ENCODE results near the gene ARRB1. TPM values are rescaled to one million over a fixed set of nuclear protein-coding genes. Genes with fewer than 3 reads are reported as not detected.

The ARRB1 gene
- total and polyA plus RNA-seq, 4 experiments from 2014 or later = 6.6 to 47.5 (median 26.4) TPM

- H3K4me3 ChIP-seq (ENCODE audit: low read length in 2 of 2) = peak overlapping the region; percentile 3 to 47
- intact Hi-C loops (cut with micrococcal nuclease) = loop anchor here (1.0 to 5.0 kb wide), 3 partner anchors 35 to 313 kb away; no protein-coding TSS in a partner anchor
- Mint-ChIP-seq H3K4me3 (peak overlapping the region; percentile 70 to 82 (median 76)), H3K27me3 (peaks cover 21 to 27% of the 10 kb centered on the region in 2 donors), H3K9me3 (no peaks in the 10 kb centered on the region), H3K4me1 (peaks cover 1 to 16% (median 5%) of the 10 kb centered on the region in 4 donors), H3K36me3 (no peaks in the 10 kb centered on the region), H3K27ac (peak overlapping the region in 3 of 7 donors; percentile 23 to 87 (median 69))
- H3K36me3 ChIP-seq (ENCODE audit: insufficient read depth, low read length) = no peaks in the 10 kb centered on the region
- peaks cover 16% of the 10 kb centered on the region for H3K27me3 ChIP-seq (ENCODE audit: insufficient read depth, low read length)
- H3K4me1 ChIP-seq (ENCODE audit: insufficient read depth, low read length) = peaks cover 14% of the 10 kb centered on the region
- POLR2A ChIA-PET (ENCODE audit: partially characterized antibody) = interaction anchor here (0.7 to 3.2 kb wide), 12 partner anchors 11 to 293 kb away, joined by 3 to 25 read pairs (median 4); partner anchors contain the start of gene SPCS2
- H3K27ac ChIP-seq (ENCODE audit: low read depth, low read length) = no peak overlapping the region
- CTCF ChIA-PET (ENCODE audit: partially characterized antibody) = interaction anchor here (1.1 to 17.1 kb wide), 16 partner anchors 8 to 316 kb away, joined by 3 to 567 read pairs (median 6); no protein-coding TSS in a partner anchor
- no peaks in the 10 kb centered on the region for H3K9me3 ChIP-seq (ENCODE audit: control insufficient read depth in 1 of 2, low read length in 2 of 2)
- DNase-seq = no peak
Measured at GRCh38 chr11:75241906-75242644, 109.4 kb downstream of the ARRB1 start.

GRCh38 chr11:75241036-75241905 lies 110.2 kb downstream of the ARRB1 start:
- Mint-ChIP-seq H3K27me3 (peaks cover 24 to 27% of the 10 kb centered on the region in 2 donors), H3K36me3 (no peaks in the 10 kb centered on the region), H3K4me3 (peak overlapping the region in 7 of 8 donors; percentile 67 to 82 (median 73)), H3K4me1 (peaks cover 1 to 16% (median 5%) of the 10 kb centered on the region in 4 donors), H3K9me3 (no peaks in the 10 kb centered on the region), H3K27ac (peak overlapping the region in 1 of 7 donors; percentile 87)
- peak overlapping the region in 1 of 2 donors; percentile 47 for H3K4me3 ChIP-seq (ENCODE audit: low read length in 2 of 2)
- intact Hi-C loops (cut with micrococcal nuclease) = loop anchor here (1.0 to 5.0 kb wide), 3 partner anchors 36 to 312 kb away; no protein-coding TSS in a partner anchor
- CTCF ChIA-PET (ENCODE audit: partially characterized antibody) = interaction anchor here (0.7 to 17.1 kb wide), 21 partner anchors 8 to 311 kb away, joined by 3 to 567 read pairs (median 4); no protein-coding TSS in a partner anchor
- H3K27me3 ChIP-seq (ENCODE audit: insufficient read depth, low read length) = peaks cover 16% of the 10 kb centered on the region
- H3K36me3 ChIP-seq (ENCODE audit: insufficient read depth, low read length) = no peaks in the 10 kb centered on the region
- H3K9me3 ChIP-seq (ENCODE audit: control insufficient read depth in 1 of 2, low read length in 2 of 2) = no peaks in the 10 kb centered on the region
- peaks cover 14% of the 10 kb centered on the region for H3K4me1 ChIP-seq (ENCODE audit: insufficient read depth, low read length)
- POLR2A ChIA-PET (ENCODE audit: partially characterized antibody) = interaction anchor here (1.0 to 3.2 kb wide), 12 partner anchors 10 to 292 kb away, joined by 3 to 25 read pairs (median 4); partner anchors contain the start of gene SPCS2
- no peak overlapping the region for H3K27ac ChIP-seq (ENCODE audit: low read depth, low read length)
- peak; percentile 76 to 90 (median 86) for DNase-seq

- ChIA-PET CTCF (ENCODE audit: partially characterized antibody) (interaction anchor here (0.8 to 17.1 kb wide), 10 partner anchors 7 to 220 kb away, joined by 3 to 567 read pairs (median 4); no protein-coding TSS in a partner anchor), POLR2A (ENCODE audit: partially characterized antibody) (interaction anchor here (1.1 to 3.2 kb wide), 6 partner anchors 10 to 100 kb away, joined by 4 to 25 read pairs (median 9); no protein-coding TSS in a partner anchor)
- H3K4me1 ChIP-seq (ENCODE audit: insufficient read depth, low read length) = peaks cover 14% of the 10 kb centered on the region
- Mint-ChIP-seq H3K4me3 (peak within 1 kb of the TSS; percentile 59 to 82 (median 76)), H3K9me3 (no peaks in the 10 kb centered on the region), H3K27me3 (peaks cover 25 to 27% of the 10 kb centered on the region in 2 donors), H3K36me3 (no peaks in the 10 kb centered on the region), H3K27ac (peak within 1 kb of the TSS in 2 of 7 donors; percentile 48 to 49), H3K4me1 (peaks cover 1 to 16% (median 5%) of the 10 kb centered on the region in 4 donors)
- intact Hi-C loops (cut with micrococcal nuclease) = loop anchor here (1.0 to 5.0 kb wide), 3 partner anchors 37 to 312 kb away; no protein-coding TSS in a partner anchor
- peaks cover 16% of the 10 kb centered on the region for H3K27me3 ChIP-seq (ENCODE audit: insufficient read depth, low read length)
- DNase-seq = no peak
- peak within 1 kb of the TSS in 1 of 2 donors; percentile 47 for H3K4me3 ChIP-seq (ENCODE audit: low read length in 2 of 2)
- no peak within 1 kb of the TSS for H3K27ac ChIP-seq (ENCODE audit: low read depth, low read length)
- no peaks in the 10 kb centered on the region for H3K36me3 ChIP-seq (ENCODE audit: insufficient read depth, low read length)
- no peaks in the 10 kb centered on the region for H3K9me3 ChIP-seq (ENCODE audit: control insufficient read depth in 1 of 2, low read length in 2 of 2)
Measured at GRCh38 chr11:75240311-75241035, 111.0 kb downstream of the ARRB1 start, which contains the start of gene TPBGL. TSS of gene TPBGL (plus strand) at chr11:75240774. CDS start at chr11:75241050, 276 bp downstream.

GRCh38 chr11:75239531-75240290 lies 111.8 kb downstream of the ARRB1 start:
- peak overlapping the region in 1 of 2 donors; percentile 34 for H3K4me3 ChIP-seq (ENCODE audit: low read length in 2 of 2)
- H3K36me3 Mint-ChIP-seq = no peaks in the 10 kb centered on the region
- H3K9me3 ChIP-seq (ENCODE audit: control insufficient read depth in 1 of 2, low read length in 2 of 2) = no peaks in the 10 kb centered on the region
- H3K27ac ChIP-seq (ENCODE audit: low read depth, low read length) = no peak overlapping the region
- peaks cover 16% of the 10 kb centered on the region for H3K27me3 ChIP-seq (ENCODE audit: insufficient read depth, low read length)
- CTCF ChIA-PET (ENCODE audit: partially characterized antibody) = interaction anchor here (0.6 to 17.1 kb wide), 6 partner anchors 9 to 97 kb away, joined by 3 to 567 read pairs (median 20); no protein-coding TSS in a partner anchor
- no peak for DNase-seq
- peaks cover 26 to 27% of the 10 kb centered on the region in 2 donors for H3K27me3 Mint-ChIP-seq
- peak overlapping the region; percentile 59 to 82 (median 76) for H3K4me3 Mint-ChIP-seq
- intact Hi-C loops (cut with micrococcal nuclease) = loop anchor here (2.0 to 5.0 kb wide), 2 partner anchors 38 to 311 kb away; no protein-coding TSS in a partner anchor
- H3K4me1 ChIP-seq (ENCODE audit: insufficient read depth, low read length) = peaks cover 14% of the 10 kb centered on the region
- H3K27ac Mint-ChIP-seq = peak overlapping the region in 2 of 7 donors; percentile 48 to 49
- peaks cover 1 to 16% (median 5%) of the 10 kb centered on the region in 4 donors for H3K4me1 Mint-ChIP-seq
- no peaks in the 10 kb centered on the region for H3K36me3 ChIP-seq (ENCODE audit: insufficient read depth, low read length)
- POLR2A ChIA-PET (ENCODE audit: partially characterized antibody) = interaction anchor here (3.2 kb wide), 1 partner anchor 99 kb away, joined by 20 read pairs; no protein-coding TSS in a partner anchor
- H3K9me3 Mint-ChIP-seq = no peaks in the 10 kb centered on the region

- peaks cover 16% of the 10 kb centered on the region for H3K27me3 ChIP-seq (ENCODE audit: insufficient read depth, low read length)
- Mint-ChIP-seq H3K4me1 (peaks cover 1 to 16% (median 5%) of the 10 kb centered on the region in 4 donors), H3K4me3 (peak overlapping the region in 4 of 8 donors; percentile 46 to 82 (median 69)), H3K27me3 (peaks cover 26% of the 10 kb centered on the region in 2 donors), H3K27ac (peak overlapping the region in 1 of 7 donors; percentile 49), H3K36me3 (no peaks in the 10 kb centered on the region), H3K9me3 (peaks cover 0 to 2% (median 0%) of the 10 kb centered on the region in 8 donors)
- H3K36me3 ChIP-seq (ENCODE audit: insufficient read depth, low read length) = no peaks in the 10 kb centered on the region
- ChIA-PET POLR2A (ENCODE audit: partially characterized antibody) (no interaction called here), CTCF (ENCODE audit: partially characterized antibody) (interaction anchor here (0.6 to 17.1 kb wide), 5 partner anchors 10 to 96 kb away, joined by 3 to 567 read pairs (median 29); no protein-coding TSS in a partner anchor)
- H3K4me3 ChIP-seq (ENCODE audit: low read length in 2 of 2) = no peak overlapping the region
- intact Hi-C loops (cut with micrococcal nuclease) = no loop called here
- no peaks in the 10 kb centered on the region for H3K9me3 ChIP-seq (ENCODE audit: control insufficient read depth in 1 of 2, low read length in 2 of 2)
- H3K4me1 ChIP-seq (ENCODE audit: insufficient read depth, low read length) = peaks cover 14% of the 10 kb centered on the region
- H3K27ac ChIP-seq (ENCODE audit: low read depth, low read length) = no peak overlapping the region
- DNase-seq = no peak
Measured at GRCh38 chr11:75238595-75239440, 112.6 kb downstream of the ARRB1 start.
